Measurements from ENCODE around the gene FBXL13.
A peak's percentile ranks its signal among the peaks of the same experiment; 100 is the strongest.

The FBXL13 gene

DNA sequence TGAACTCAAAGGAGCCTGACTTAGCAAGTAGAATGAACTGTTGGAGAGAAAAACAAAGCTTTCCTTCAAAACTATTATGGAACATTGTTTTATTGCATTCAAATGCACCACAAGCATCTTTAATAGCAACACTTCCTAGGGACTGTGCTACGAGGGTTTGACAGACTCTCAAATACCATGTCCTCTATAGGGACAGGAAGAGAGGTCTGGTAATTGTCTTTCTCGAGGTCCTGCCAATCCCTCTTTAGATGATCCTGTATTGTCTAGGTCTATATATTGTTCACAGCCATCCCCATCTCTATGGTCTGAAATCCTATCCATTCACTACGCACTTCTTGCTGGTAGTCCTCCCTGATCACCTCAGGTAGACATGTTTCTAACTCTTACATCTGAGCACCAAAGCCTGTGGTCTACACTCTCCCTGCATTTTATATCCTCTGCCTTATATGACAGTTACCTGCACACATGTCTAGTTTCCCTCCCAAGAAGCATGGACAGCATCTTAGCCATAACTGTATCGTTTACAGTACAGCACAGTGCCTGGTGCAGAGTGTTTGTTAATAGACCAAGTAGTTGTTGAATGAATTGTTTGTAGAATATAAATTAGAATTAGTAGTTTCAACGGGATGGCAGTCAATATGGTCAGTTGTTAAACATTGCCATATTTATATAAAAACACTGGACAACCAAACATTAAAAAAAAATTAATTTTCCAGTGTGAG lies 183.5 kb downstream of the FBXL13 start:
- no peak for DNase-seq

DNA sequence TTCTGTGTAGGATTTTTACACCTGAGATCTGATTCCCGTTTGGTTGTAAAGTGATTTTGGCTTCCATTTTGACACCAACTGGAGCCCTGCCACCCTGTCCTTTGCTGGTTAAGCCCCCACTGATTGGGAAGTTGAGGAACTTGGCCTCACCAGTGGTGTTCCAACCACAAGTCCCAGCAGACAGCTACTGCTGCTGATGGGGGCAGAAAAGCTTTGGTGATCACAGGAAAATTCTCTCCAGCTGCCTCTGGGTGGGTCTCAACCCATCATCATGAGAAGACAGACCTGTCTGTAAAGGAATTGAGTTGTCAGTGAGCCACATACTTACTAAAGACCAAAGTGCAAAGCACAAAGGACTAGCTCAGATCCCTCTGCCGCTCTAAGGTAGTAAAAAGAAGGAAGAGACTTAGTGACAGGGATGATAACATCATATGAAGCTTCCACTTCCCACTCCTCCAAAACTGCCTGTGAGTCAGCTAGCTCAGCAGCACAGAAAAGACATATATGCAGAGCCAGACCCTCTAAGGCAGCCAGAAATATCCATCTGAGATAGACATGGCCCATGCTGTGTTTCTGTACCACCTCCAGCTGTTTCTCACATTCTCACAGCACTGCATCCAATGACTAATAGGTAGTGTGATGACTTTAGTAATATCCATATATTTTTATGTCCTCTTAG lies 184.2 kb downstream of the FBXL13 start:
- DNase-seq: peak; percentile 74

- no peak for DNase-seq
These were observed 184.7 kb downstream of the FBXL13 start for GRCh38 chr7:102889851-102890250.

DNA sequence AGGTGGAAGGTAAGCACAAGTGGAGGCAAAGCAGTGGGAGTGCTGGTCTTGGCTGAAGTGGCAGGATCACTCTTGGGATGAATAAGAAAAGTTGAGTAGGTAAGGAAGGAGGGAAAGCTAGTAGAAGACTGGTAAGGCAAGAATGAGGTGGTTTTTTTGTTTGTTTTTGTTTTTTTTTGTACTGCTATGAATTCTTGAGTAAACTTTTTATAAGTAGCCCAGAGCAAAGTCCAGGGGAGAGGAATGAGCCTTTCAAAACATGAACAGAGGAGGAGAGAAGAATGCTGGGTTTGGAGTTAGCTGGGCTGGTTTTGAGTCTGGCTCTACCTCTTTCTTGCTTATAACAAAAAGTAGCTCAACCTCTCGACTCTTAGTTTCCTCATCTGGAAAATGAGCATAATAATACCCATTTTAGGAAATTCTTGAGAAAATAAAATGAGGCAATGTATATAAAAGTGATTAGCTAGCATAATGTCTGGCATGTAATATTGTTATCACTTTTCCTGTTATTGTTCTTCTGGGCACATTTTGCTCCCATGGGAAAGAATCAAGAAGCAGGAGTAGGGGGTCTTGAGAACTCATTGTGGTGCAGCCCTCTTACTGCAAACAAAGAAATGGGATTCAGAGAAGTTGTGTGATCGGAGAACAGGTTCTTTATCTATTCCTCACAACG lies 185.9 kb downstream of the FBXL13 start:
- DNase-seq: no peak

GRCh38 chr7:102883098-102883860 lies 191.3 kb downstream of the FBXL13 start:
- DNase-seq: no peak

DNA sequence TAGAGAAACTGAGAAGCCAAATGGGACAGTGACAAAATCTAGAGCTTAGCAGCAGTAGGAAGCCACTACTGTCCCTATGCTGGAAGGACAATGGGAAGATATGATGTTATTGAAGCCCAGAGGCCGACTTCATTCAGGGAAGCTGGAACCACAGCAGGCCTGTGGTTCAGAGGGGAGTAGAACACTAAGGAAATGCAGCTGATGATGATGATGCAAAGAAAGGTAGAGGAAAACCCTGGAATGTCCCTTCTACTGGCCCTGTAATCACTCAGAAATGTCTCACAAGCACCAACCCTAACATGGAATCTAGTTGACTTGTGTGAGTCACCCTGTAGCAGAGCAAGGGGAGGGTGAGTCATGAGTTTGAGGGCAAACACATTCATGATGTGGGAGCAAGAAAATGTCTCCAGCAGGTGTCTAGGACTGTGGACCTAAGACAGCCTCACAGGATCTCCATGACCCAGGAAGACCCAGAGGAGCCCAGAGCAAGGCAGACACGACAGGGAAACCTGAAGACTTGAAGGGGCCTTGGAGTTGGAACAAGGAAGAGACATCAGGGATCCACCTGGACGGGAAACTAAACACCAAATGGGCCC lies 198.8 kb downstream of the FBXL13 start:
- peak; percentile 61 for DNase-seq

DNA sequence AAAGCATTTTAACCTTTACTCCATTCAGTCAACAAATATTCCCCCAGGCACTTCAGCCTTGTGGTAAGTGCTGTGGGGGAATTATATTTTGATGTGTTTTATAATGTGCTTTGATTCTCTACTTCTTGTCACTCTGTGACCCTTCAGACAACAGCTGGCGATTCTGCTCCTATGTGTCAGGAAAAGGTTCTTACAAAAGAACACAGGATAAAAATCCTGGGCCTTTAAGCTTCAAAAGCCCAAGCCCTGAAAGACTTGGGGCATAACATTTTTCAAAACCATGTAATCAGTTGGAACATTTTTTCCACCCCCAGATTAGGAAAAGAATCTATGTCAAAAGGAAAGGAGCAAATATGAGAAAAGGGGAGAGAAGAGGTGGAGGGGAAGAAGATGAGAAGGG lies 199.6 kb downstream of the FBXL13 start:
- DNase-seq: no peak

- DNase-seq: peak; percentile 30
These were observed 200.3 kb downstream of the FBXL13 start for GRCh38 chr7:102874166-102874829.

DNA sequence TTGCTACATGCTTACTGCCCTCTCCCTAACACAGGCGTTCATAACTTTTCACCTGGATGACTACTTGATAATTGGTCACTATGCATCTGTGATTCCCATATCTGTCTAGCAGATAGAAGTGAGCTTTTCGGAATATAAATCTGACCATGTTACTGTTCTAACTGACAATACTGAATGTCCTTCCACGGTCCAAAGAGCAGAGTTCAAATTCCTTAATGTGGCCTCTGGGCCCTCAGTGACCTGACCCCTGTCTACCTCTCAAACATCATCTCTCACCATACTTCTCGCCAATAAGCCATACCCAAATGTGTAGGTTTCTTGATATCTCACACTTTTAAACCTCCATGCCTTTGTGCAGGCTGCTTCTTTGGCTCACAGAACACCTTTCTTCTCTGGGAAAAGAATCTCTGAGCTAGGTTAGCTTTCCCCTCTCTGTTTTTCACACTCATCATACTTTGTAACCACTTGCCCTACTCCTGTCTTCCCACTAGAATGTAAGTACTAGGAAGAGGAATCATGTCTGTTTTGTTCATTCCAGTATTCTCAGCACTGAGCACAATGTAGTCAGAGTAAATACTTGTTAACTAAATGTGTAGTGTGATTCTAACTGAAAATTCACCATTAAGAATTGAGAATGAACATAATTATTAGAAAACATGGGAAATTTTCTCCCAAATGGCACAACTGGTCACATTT lies 201.0 kb downstream of the FBXL13 start:
- DNase-seq: no peak

GRCh38 chr7:102872460-102872859 lies 202.1 kb downstream of the FBXL13 start:
- DNase-seq: no peak

DNA sequence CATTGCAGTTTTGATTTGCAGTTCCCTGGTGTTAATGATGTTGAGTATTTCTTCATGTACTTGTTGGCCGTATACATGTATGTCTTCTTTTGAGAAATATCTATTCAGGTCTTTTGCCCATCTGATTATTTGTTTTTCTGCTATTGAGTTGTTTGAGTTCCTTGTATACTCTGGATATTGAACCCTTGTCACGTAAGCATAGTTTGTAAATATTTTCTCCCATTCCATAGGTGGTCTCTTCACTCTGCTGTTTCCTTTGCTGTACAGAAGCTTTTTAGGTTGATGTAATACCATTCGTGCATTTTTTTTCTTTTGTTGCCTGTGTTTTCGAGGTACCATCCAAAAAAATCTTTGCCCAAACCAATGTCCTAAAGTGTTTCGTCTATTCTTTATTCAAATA lies 205.4 kb downstream of the FBXL13 start:
- DNase-seq: no peak

DNA sequence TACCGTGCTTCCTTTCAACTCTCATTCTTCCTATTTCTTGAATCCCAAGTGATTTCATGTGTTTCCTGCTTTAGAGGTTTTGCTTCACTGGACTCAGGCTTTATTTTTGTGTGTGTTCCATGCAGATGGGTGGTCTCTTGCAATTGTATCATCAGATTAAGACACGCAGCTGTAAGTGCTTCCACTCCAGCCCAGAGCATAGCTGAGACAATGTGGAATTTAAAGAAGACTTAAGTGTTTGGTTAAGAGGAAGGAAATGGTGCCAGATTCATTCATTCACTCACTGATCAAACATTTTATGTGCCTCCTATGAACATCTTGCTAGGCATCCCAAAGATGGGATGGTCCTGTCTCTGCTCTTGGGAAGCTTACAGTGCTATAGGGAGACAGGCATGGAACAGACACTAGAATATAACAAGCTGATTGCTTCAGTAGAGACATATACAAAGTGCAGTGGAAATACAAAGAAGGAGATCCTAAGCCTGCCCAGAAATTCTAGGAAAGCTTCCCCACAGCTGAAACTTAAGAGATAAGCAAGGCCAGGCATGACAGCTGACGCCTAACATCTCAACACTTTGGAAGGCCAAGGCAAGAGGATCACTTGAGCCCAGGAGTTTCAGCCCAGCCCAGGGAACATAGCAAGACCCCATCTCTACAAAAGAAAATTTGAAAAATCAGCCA lies 207.9 kb downstream of the FBXL13 start:
- no peak for DNase-seq

- no peak for DNase-seq
These were observed 209.6 kb downstream of the FBXL13 start for GRCh38 chr7:102864958-102865357.

DNA sequence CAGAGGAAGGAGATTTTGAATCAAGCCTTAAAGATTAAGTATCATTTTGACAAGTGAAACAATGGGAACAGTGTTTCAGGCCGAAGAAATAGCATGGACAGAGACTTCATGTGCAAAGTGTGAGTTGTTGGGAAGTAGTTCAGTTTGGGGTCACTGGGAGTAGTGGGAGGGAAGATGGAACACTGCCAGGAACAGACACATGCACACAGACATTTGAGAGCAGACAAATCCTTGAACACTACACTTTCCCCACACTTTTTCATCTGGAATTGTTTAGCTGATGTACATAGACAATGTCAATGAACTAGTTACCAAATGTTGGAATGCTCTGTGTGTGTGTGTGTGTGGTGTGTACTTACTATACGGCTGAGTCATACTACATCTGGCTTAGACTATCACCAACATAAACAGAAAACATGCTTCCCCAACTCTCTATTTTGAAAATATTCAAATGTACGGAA lies 214.2 kb downstream of the FBXL13 start:
- DNase-seq: no peak

DNA sequence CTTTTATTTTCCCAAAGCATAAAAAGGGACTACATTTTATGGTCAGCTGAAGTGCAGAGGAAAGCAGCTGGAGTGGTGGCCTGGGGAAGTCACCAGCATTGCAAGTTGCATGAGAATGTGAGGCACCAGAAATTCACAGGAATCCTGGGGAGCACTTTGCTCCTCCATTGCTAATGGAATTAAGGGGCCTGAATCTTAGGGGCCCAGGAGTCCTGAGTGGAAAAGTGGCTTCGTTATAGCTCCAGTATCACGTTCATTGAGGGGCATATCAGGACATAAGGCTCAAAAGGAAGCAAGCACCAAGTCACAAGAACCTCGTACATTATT lies 214.8 kb downstream of the FBXL13 start:
- no peak for DNase-seq

DNA sequence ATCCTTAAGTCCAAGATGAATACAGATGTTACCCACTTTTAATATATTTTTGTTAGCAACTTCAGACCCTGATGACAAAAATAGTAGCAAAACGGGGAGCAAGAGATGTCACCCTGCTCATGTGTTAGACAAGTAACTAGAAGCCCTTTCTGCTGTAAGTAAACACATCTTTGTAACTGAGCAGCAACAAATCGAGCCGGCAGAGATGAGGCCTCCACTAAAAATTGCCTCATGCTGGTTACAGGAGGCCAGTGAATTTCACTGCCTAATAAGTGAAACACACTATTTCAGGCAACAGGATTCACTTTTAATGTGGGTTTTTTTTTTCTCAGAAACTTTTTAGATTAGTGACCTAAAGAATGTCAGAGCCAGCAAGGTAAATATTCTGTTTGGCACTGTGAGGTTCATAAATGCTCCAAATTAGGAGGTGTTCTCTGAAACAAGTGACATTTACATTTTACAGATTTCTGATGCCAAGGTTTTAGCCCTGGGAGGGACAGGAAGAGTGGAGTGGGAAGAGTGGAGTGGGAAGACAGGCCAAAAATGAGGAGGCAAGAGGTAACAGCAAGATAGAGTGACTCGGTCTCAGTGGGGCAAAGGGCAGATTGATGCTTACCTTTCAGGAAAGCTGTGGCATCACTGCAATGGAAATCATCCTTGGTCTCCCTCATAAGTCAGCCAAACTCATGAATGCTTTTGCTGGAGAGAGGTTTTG lies 215.4 kb downstream of the FBXL13 start:
- DNase-seq: no peak

DNA sequence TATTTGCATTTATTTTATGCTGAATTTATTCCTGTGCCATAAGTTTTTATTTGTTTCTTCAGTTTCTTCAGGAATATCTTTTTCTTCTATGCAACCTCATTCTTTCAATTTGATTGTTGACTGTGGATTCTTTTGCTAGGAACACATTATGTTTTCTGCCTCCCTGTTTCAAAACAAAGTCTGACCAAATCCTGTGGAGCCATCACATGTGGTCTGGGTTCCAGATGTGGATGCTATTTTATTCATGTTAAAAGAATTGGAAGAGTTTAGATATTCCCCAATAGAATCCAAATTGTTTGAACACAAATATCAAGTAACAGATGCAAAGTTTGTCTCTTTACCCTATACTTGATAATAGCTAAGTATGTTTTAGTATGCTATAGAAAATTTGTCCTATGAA lies 218.6 kb downstream of the FBXL13 start:
- no peak for DNase-seq

DNA sequence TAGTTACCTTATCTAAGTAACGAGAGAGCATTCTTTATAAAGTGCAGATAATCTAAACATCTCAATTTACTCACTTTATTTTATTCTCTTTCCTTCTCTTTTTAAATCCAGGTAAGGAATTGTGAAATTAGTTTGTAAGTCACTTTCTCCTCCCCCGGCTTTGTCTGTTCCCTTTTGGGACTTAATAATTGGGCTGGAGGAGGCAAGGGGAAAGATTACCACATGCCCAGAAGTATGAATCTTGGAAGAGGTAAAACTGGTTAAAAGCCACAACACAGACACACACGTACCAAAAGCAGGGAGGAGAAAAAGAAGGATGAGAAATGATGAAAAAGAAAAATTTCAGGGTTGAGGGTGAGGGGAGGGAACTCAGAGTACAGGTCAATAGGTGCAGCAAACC lies 225.1 kb downstream of the FBXL13 start:
- DNase-seq: no peak

DNA sequence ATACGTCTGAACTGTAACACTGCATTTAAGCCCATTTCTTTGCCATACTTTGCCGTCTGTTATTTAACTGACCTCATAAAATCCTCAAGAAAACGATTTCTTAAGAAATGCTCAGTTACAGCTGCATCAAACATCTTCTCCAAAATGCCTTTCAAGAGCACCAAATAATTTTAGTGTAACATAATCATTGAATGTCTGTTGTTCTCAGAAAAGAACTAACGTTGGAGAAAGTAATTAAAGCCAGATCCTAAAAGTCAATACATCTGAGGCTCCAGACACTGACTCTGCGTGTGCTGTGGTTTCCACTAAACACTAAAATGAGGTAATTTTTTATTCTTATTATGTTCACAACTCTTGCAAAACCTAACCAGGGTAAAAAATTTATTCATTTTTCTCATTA lies 225.5 kb downstream of the FBXL13 start:
- no peak for DNase-seq

- DNase-seq: no peak
These were observed 229.2 kb downstream of the FBXL13 start for GRCh38 chr7:102845346-102845745.

- no peak for DNase-seq
These were observed 230.7 kb downstream of the FBXL13 start for GRCh38 chr7:102843850-102844249.
